Keratinocyte (primary cell): ENCODE data around the gene ARHGAP10.

Experiments used
- CTCF ChIP-seq, 3 experiments: IDR thresholded peaks in 1 of 3; conservative IDR thresholded peaks in 1 of 3; optimal IDR thresholded peaks in 1 of 3; 2 replicates in 2 of 3; 3 replicates in 1 of 3; pipeline versions ENCODE3 to v1.5.1; 2011; ENCODE audit warnings: low read length in 3 of 3, mild to moderate bottlenecking in 3 of 3, moderate library complexity in 2 of 3, control low read depth in 1 of 3, inconsistent platforms in 1 of 3; ENCODE audit not compliant: insufficient read depth in 2 of 3; ENCODE audit errors: extremely low read depth in 1 of 3
- EZH2 ChIP-seq: IDR thresholded peaks from one replicate; pipeline ENCODE4 v1.6.1; 2012; ENCODE audit warnings: inconsistent platforms, mild to moderate bottlenecking, low read length, moderate library complexity

- TF ChIP-seq CTCF (optimal IDR thresholded peaks at IDR 0.05 in 1 of 3, IDR thresholded peaks at IDR 0.05 in 1 of 3, conservative IDR thresholded peaks at IDR 0.05 in 1 of 3; ENCODE audit: extremely low read depth in 1 of 3, insufficient read depth in 2 of 3, low read length in 3 of 3) (no peak), EZH2 (no peak)
These were observed 243.4 kb downstream of the ARHGAP10 start for GRCh38 chr4:147975325-147975724.
